Esophagus muscularis mucosa (tissue), 4 donors: ENCODE data around the gene NAXE. TPM values are rescaled to one million over a fixed set of nuclear protein-coding genes. Genes with fewer than 3 reads are reported as not detected.

Source experiments
- DNase-seq: peaks from one replicate; pipeline ENCODE4 v3.0.0-alpha.2; 2017; ENCODE audit errors: extremely low spot score
- H3K27ac ChIP-seq, 4 donors: fragments of 200-600 bp; sonication (generic); replicated peaks in 1 of 4; 1 replicate in 3 of 4; 2 replicates in 1 of 4; pipeline ENCODE4 v1.5.1; 2016 to 2019; ENCODE audit warnings: mild to moderate bottlenecking in 1 of 4
- H3K27me3 ChIP-seq, 4 donors: fragments of 200-600 bp; sonication (generic); one replicate each; pipeline versions ENCODE4 v1.5.1 to v1.6.0; 2016 to 2019
- H3K36me3 ChIP-seq, 4 donors: fragments of 200-600 bp; sonication (generic); one replicate each; pipeline ENCODE4 v1.5.1; 2016 to 2019
- H3K4me1 ChIP-seq, 4 donors: fragments of 200-600 bp; sonication (generic); one replicate each; pipeline ENCODE4 v1.5.1; 2016 to 2019
- H3K4me3 ChIP-seq, 4 donors: fragments of 200-600 bp; sonication (generic); 1 replicate in 2 of 4; 2 replicates in 2 of 4; pipeline ENCODE4 v1.5.1; 2016 to 2019; ENCODE audit warnings: mild to moderate bottlenecking in 4 of 4, moderate library complexity in 1 of 4
- H3K9me3 ChIP-seq, 4 donors: fragments of 200-600 bp; sonication (generic); 1 replicate in 3 of 4; 2 replicates in 1 of 4; pipeline ENCODE4 v1.5.1; 2016 to 2019
- EP300 ChIP-seq: sonication (generic); formaldehyde crosslinking; IDR thresholded peaks from one replicate; pipeline ENCODE4 v1.6.1; 2017; ENCODE audit warnings: antibody characterized with exemption
- POLR2A ChIP-seq: fragments of 450-650 bp; IDR thresholded peaks from one replicate; pipeline ENCODE4 v1.6.1; 2017; ENCODE audit warnings: antibody characterized with exemption, moderate library complexity, mild to moderate bottlenecking, low read depth
- POLR2AphosphoS5 ChIP-seq, 2 donors: sonication (generic); formaldehyde crosslinking; IDR thresholded peaks; one replicate each; pipeline ENCODE4 v1.6.1; 2017; ENCODE audit warnings: antibody characterized with exemption in 2 of 2
- WGBS: methylation state at CpG from one replicate; pipeline ENCODE4 v1.1.5; 2018; 5-methylcytosine and 5-hydroxymethylcytosine counted together
- intact Hi-C: fragments of 100-400 bp; cut with DNase I; formaldehyde crosslinking; loops from one replicate; pipeline ENCODE4 v1.15.1; 2023
- total RNA-seq, 4 donors: library from RNA; depleted of rRNA; stranded (reverse); fragments of >200 nt; gene quantifications; one replicate each; pipeline versions ENCODE4 v1.1.0 to v1.2.1, GENCODE V29; 2016
- TF ChIP-seq, protein P1 (sequence below), 3 experiments: fragments of 200-600 bp in 2 of 3; fragments of 450-650 bp in 1 of 3; sonication (generic) in 2 of 3; IDR thresholded peaks; one replicate each; pipeline ENCODE4 v1.5.1; 2017 to 2019; ENCODE audit warnings: antibody characterized with exemption in 3 of 3, mild to moderate bottlenecking in 2 of 3, moderate library complexity in 1 of 3

The NAXE gene
- total RNA-seq, 4 donors from 2014 or later = 73.5 to 98.0 (median 85.2) TPM

DNA sequence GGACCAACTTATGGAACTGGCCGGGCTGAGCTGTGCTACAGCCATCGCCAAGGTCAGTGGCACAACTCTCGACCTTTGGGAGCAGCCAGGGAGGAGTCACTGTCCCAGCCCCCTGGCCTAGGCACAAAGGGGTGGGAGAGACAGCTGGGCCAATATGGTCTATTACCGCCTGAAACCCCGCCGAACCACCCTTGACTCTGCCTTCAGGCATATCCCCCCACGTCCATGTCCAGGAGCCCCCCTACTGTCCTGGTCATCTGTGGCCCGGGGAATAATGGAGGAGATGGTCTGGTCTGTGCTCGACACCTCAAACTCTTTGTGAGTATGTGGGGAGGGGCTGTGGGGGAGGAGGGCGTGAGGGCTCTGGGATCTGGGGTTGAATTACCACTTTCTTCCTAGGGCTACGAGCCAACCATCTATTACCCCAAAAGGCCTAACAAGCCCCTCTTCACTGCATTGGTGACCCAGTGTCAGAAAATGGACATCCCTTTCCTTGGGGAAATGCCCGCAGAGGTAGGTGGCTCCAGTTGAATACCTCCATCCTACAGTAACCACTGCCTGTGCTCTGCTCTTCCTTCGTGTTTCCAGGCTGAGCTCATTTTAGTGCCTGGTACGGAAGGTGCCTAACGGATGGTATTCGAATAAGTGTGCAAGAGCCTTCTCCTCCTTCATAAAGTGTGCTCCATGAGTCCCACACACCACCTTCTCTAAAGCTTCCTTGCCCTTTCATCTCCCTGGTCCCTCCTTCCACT is 758 bp downstream of the NAXE start:
- WGBS = 63% methylated on average over 9 of the region's 16 CpGs

DNA sequence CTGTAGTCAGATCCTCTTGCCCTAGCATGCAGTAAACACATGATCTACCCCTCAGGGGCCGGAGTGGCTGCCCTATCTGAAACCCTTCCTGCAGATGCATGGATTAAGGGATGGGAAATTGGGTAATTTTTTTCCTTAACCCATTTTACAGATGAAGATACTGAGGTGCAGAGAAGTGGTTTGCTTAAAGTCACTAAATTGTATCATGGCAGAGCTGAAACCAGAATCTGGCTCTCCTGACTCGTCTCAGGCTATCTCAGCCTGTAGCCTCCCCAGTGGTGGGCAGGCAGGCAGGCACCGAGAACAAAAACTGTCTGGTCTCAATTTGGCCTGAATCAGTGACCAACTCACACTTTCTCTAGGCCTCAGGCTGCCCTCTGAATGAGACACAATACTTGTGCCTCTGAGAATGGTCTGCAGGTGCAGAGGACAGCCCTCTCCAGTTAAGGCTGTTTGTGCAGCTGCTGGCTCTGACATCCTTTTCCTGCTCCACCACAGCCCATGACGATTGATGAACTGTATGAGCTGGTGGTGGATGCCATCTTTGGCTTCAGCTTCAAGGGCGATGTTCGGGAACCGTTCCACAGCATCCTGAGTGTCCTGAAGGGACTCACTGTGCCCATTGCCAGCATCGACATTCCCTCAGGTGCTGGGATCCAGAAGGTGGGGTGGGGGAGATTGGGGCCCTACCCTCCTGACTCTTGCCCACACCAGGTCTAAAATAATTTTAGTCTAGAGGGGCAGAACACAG is 1.5 kb downstream of the NAXE start:
- Histone ChIP-seq H3K4me1 (peaks cover 11 to 21% (median 19%) of the 10 kb centered on the region in 4 donors), H3K27me3 (no peaks in the 10 kb centered on the region), H3K4me3 (no peak overlapping the region), H3K27ac (peak overlapping the region in 2 of 4 donors; percentile 90 to 91), H3K36me3 (peaks cover 28 to 54% (median 52%) of the 10 kb centered on the region in 4 donors), H3K9me3 (no peaks in the 10 kb centered on the region)
- intact Hi-C loops = loop anchor here (5.0 to 10.0 kb wide), 2 partner anchors 108 to 136 kb away; no protein-coding TSS in a partner anchor
- 65% methylated on average over 4 of the region's 8 CpGs for whole genome bisulfite sequencing
- no peak for DNase-seq
- TF ChIP-seq POLR2A = no peak
- TF ChIP-seq, protein P1, sequence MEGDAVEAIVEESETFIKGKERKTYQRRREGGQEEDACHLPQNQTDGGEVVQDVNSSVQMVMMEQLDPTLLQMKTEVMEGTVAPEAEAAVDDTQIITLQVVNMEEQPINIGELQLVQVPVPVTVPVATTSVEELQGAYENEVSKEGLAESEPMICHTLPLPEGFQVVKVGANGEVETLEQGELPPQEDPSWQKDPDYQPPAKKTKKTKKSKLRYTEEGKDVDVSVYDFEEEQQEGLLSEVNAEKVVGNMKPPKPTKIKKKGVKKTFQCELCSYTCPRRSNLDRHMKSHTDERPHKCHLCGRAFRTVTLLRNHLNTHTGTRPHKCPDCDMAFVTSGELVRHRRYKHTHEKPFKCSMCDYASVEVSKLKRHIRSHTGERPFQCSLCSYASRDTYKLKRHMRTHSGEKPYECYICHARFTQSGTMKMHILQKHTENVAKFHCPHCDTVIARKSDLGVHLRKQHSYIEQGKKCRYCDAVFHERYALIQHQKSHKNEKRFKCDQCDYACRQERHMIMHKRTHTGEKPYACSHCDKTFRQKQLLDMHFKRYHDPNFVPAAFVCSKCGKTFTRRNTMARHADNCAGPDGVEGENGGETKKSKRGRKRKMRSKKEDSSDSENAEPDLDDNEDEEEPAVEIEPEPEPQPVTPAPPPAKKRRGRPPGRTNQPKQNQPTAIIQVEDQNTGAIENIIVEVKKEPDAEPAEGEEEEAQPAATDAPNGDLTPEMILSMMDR (IDR thresholded peaks at IDR 0.05) = no peak
- no peak for TF ChIP-seq EP300
- no peak for TF ChIP-seq POLR2AphosphoS5 (IDR thresholded peaks at IDR 0.05)

More for the DNA sequence above, 758 bp downstream of the NAXE start:
- Histone ChIP-seq H3K4me1 (peaks cover 11 to 21% (median 19%) of the 10 kb centered on the region in 4 donors), H3K9me3 (no peaks in the 10 kb centered on the region), H3K27ac (peak overlapping the region; percentile 85 to 91 (median 88)), H3K36me3 (peaks cover 23 to 46% (median 45%) of the 10 kb centered on the region in 4 donors), H3K4me3 (peak overlapping the region; percentile 72 to 87 (median 80)), H3K27me3 (no peaks in the 10 kb centered on the region)
- no peak for DNase-seq
- intact Hi-C loops = loop anchor here (5.0 to 10.0 kb wide), 2 partner anchors 108 to 135 kb away; no protein-coding TSS in a partner anchor
- TF ChIP-seq POLR2A (no peak), POLR2AphosphoS5 (IDR thresholded peaks at IDR 0.05) (no peak), EP300 (no peak)
- TF ChIP-seq, protein P1 (IDR thresholded peaks at IDR 0.05) = no peak

DNA sequence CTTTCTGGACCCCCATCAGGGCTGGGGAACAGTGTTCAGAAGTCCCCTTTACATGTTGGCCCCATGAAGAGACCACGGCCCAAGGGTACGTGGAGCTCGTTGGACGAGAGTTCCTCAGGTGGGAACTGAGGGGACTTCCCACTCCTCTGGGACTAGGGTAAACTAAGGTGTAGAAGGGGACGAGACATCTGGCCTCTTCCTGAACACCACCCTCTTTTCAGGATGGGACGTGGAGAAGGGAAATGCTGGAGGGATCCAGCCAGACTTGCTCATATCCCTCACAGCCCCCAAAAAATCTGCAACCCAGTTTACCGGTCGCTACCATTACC is 2.0 kb downstream of the NAXE start:
- intact Hi-C loops = loop anchor here (5.0 to 10.0 kb wide), 2 partner anchors 109 to 136 kb away; no protein-coding TSS in a partner anchor
- no peaks in the 10 kb centered on the region for H3K9me3 ChIP-seq
- no peak for DNase-seq
- H3K27me3 ChIP-seq = no peaks in the 10 kb centered on the region
- H3K27ac ChIP-seq = no peak overlapping the region
- no peak overlapping the region for H3K4me3 ChIP-seq
- H3K4me1 ChIP-seq = peaks cover 11 to 21% (median 19%) of the 10 kb centered on the region in 4 donors
- peaks cover 33 to 59% (median 58%) of the 10 kb centered on the region in 4 donors for H3K36me3 ChIP-seq
- 86% methylated on average over 6 of the region's 8 CpGs for WGBS
- TF ChIP-seq, protein P1 (IDR thresholded peaks at IDR 0.05) = no peak
- TF ChIP-seq EP300 (no peak), POLR2AphosphoS5 (IDR thresholded peaks at IDR 0.05) (no peak), POLR2A (no peak)

DNA sequence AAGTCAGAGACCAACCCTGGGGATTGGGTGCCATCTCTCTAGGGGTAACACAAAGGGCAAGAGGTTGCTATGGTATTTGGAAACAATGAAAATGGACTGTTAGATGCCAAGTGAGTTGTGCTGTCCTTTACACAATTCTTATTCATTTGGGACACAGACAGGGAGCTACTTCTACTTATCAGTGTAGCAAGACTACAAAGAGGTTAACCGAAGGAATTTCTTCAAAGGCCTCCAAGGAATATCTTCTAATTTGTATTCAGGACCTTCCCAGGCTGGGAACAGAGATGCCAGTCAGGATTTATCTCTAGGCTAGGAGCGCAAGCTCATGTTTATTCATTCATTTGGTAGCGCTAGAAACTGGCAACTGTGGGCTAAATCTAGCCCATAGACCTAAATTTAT is 2.6 kb downstream of the NAXE start:
- Histone ChIP-seq H3K4me1 (peaks cover 11 to 21% (median 19%) of the 10 kb centered on the region in 4 donors), H3K4me3 (no peak overlapping the region), H3K9me3 (no peaks in the 10 kb centered on the region), H3K27me3 (no peaks in the 10 kb centered on the region), H3K27ac (no peak overlapping the region), H3K36me3 (peaks cover 35 to 63% (median 60%) of the 10 kb centered on the region in 4 donors)
- WGBS = 91% methylated on average over 3 of the region's 3 CpGs
- intact Hi-C loops = loop anchor here (5.0 to 10.0 kb wide), 2 partner anchors 109 to 137 kb away; no protein-coding TSS in a partner anchor
- DNase-seq = no peak
- TF ChIP-seq POLR2AphosphoS5 (IDR thresholded peaks at IDR 0.05) (no peak), POLR2A (no peak), EP300 (no peak)
- TF ChIP-seq, protein P1 (IDR thresholded peaks at IDR 0.05) = no peak
